Hepatocyte (in vitro differentiated cells): Measurements from ENCODE around the gene TNFRSF13B. TPM values are rescaled to one million over a fixed set of nuclear protein-coding genes. Genes with fewer than 3 reads are reported as not detected.

Experiments used
- DNase-seq: peaks from one replicate; pipeline ENCODE4 v3.0.0-alpha.2; 2016; ENCODE audit warnings: low spot score
- H2AFZ ChIP-seq: fragments of 200-600 bp; sonication (generic); 2 replicates; pipeline ENCODE4 v1.6.0; 2016; ENCODE audit warnings: antibody characterized with exemption, mild to moderate bottlenecking
- H3K27ac ChIP-seq: fragments of 200-600 bp; sonication (generic); 2 replicates; pipeline ENCODE4 v1.5.1; 2016; ENCODE audit warnings: mild to moderate bottlenecking
- H3K27me3 ChIP-seq: fragments of 200-600 bp; sonication (generic); 2 replicates; pipeline ENCODE4 v1.6.1; 2016
- H3K36me3 ChIP-seq: fragments of 200-600 bp; sonication (generic); replicated peaks from 2 replicates; pipeline ENCODE4 v1.5.1; 2016; ENCODE audit warnings: low read depth; ENCODE audit not compliant: insufficient read depth
- H3K4me1 ChIP-seq: fragments of 200-600 bp; sonication (generic); 2 replicates; pipeline ENCODE4 v1.5.1; 2016; ENCODE audit warnings: mild to moderate bottlenecking, moderate library complexity; ENCODE audit not compliant: insufficient read depth
- H3K4me2 ChIP-seq: fragments of 200-600 bp; sonication (generic); 2 replicates; pipeline ENCODE4 v1.6.0; 2016
- H3K4me3 ChIP-seq: fragments of 200-600 bp; sonication (generic); 2 replicates; pipeline ENCODE4 v1.5.1; 2016; ENCODE audit warnings: mild to moderate bottlenecking
- H3K79me2 ChIP-seq: fragments of 200-600 bp; sonication (generic); 2 replicates; pipeline ENCODE4 v1.6.0; 2017; ENCODE audit warnings: mild to moderate bottlenecking
- H3K9me2 ChIP-seq: fragments of 200-600 bp; sonication (generic); replicated peaks from 2 replicates; pipeline ENCODE4 v1.6.0; 2017; ENCODE audit warnings: mild to moderate bottlenecking; ENCODE audit not compliant: insufficient read depth
- H3K9me3 ChIP-seq: fragments of 200-600 bp; sonication (generic); 2 replicates; pipeline ENCODE4 v1.5.1; 2016; ENCODE audit warnings: low read depth, mild to moderate bottlenecking
- H4K20me1 ChIP-seq: fragments of 200-600 bp; sonication (generic); 2 replicates; pipeline ENCODE4 v1.6.0; 2016; ENCODE audit warnings: mild to moderate bottlenecking; ENCODE audit not compliant: insufficient read depth, poor library complexity, severe bottlenecking
- EZH2 ChIP-seq: fragments of 200-600 bp; sonication (generic); IDR thresholded peaks from 2 replicates; pipeline ENCODE4 v1.6.1; 2016; ENCODE audit warnings: antibody characterized with exemption, mild to moderate bottlenecking, borderline replicate concordance
- EZH2phosphoT487 ChIP-seq: fragments of 200-600 bp; sonication (generic); IDR thresholded peaks from one replicate; pipeline ENCODE4 v1.6.1; 2018; ENCODE audit warnings: antibody characterized with exemption, mild to moderate bottlenecking, low read depth, moderate library complexity; ENCODE audit not compliant: unreplicated experiment, severe bottlenecking
- WGBS: methylation state at CpG from one replicate; pipeline ENCODE4 v1.1.6; 2016; ENCODE audit warnings: low lambda C conversion rate; ENCODE audit errors: missing lambda C conversion rate; 5-methylcytosine and 5-hydroxymethylcytosine counted together
- polyA plus RNA-seq: library from polyadenylated mRNA; unstranded; fragments of >200 nt; fragmentation: Nextera tagmentation; extraction: Ambion mirVana; gene quantifications from 2 replicates; pipeline ENCODE4 v1.2.1, GENCODE V29; 2016
- total RNA-seq: library from RNA; depleted of rRNA; stranded (reverse); fragments of >200 nt; gene quantifications from 2 replicates; pipeline ENCODE4 v1.2.3, GENCODE V29; 2014
- TF ChIP-seq, protein P1 (sequence below): fragments of 200-600 bp; sonication (generic); IDR thresholded peaks from 2 replicates; pipeline ENCODE4 v1.5.1; 2016; ENCODE audit warnings: antibody characterized with exemption, mild to moderate bottlenecking; ENCODE audit not compliant: poor library complexity

Gene TNFRSF13B
- total and polyA plus RNA-seq, 2 experiments from 2014 or later: not detected

DNA sequence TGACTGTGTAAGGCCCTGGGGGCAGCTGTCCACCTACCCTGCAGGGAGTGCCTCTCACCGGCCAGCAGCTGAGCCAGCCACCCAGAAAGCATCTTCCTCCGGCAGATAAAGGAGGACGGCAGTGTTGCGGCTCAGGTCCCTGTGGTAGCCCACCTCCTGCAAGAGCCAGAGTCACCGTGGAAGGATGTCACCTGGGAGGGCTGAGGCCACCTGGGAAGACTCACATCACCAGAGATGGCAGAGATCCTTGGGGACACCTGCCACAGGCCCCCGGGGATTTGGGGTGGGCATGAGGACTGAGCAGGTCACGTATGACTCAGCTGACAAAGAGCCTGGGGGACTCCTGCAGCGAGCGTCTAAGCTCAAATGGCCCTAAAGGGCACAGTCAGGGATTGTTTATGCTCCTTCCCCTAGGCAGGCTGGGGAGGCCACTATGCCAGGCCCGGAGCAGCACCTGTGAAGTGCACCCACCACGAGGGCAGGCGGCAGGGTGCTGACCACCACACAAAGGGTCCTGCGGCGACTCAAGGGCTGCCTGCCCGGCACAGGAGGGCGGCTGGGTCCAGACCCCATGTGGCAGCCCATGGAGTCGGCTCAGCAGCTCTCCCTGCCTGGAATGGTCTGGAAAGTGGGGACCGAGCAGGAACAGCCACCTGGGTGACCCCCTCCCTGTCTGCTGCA is 44.1 kb downstream of the TNFRSF13B start:
- Histone ChIP-seq H3K27ac (no peak overlapping the region), H3K27me3 (no peaks in the 10 kb centered on the region), H2AFZ (no peak overlapping the region), H3K4me1 (no peaks in the 10 kb centered on the region), H3K9me3 (no peaks in the 10 kb centered on the region), H4K20me1 (no peaks in the 10 kb centered on the region), H3K9me2 (no peaks in the 10 kb centered on the region), H3K4me2 (no peak overlapping the region), H3K36me3 (no peaks in the 10 kb centered on the region), H3K4me3 (no peak overlapping the region), H3K79me2 (no peaks in the 10 kb centered on the region)
- TF ChIP-seq, protein P1, sequence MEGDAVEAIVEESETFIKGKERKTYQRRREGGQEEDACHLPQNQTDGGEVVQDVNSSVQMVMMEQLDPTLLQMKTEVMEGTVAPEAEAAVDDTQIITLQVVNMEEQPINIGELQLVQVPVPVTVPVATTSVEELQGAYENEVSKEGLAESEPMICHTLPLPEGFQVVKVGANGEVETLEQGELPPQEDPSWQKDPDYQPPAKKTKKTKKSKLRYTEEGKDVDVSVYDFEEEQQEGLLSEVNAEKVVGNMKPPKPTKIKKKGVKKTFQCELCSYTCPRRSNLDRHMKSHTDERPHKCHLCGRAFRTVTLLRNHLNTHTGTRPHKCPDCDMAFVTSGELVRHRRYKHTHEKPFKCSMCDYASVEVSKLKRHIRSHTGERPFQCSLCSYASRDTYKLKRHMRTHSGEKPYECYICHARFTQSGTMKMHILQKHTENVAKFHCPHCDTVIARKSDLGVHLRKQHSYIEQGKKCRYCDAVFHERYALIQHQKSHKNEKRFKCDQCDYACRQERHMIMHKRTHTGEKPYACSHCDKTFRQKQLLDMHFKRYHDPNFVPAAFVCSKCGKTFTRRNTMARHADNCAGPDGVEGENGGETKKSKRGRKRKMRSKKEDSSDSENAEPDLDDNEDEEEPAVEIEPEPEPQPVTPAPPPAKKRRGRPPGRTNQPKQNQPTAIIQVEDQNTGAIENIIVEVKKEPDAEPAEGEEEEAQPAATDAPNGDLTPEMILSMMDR: no peak
- TF ChIP-seq EZH2phosphoT487: no peak
- TF ChIP-seq EZH2: no peak
- WGBS: 92% methylated on average over 18 of the region's 18 CpGs
- no peak for DNase-seq

DNA sequence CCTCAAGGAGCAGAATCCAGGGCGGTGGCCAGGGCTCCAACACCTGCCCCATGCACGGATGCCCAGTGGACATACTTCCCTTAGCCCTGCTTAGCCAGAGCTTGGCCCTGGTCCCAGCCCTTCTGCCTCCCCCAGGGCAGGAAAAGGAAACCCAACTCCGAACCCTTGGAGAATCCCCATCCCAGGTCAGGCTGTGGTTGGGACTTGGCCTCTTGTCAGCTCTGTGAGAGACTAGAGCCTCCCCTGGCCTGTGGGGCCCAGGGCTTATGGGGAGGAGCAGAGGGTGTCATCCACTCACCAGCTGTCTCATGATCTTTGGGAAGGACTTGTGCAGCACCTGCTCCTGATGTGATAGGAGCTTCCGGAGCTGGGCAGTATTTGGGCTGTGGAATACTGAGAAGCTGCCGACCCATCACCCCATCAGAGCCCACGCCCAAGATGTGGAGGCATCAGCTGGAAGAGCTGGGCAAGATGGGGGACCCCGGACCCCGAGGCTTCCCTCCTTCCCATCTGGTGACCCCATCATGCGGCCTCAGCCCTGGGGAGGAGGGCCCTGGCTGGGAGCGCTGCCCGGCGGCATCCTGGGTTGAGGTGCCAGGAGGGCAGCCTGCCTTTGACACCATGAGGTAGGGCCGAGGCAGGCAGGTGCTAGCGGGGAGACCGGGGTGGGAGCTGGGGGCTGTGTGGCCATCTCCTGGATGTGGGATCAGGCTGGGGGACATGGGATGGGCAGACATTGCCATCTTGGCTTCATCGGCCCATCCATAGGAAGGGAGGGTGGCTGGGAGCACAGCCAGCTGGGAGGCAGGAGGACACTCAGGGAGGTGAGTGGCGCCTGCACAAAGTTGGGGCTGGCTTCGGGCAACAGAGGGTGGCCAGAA is 45.1 kb downstream of the TNFRSF13B start:
- Histone ChIP-seq H2AFZ (no peak overlapping the region), H3K27me3 (no peaks in the 10 kb centered on the region), H3K79me2 (no peaks in the 10 kb centered on the region), H4K20me1 (no peaks in the 10 kb centered on the region), H3K9me3 (no peaks in the 10 kb centered on the region), H3K9me2 (no peaks in the 10 kb centered on the region), H3K27ac (no peak overlapping the region), H3K36me3 (no peaks in the 10 kb centered on the region), H3K4me1 (no peaks in the 10 kb centered on the region), H3K4me2 (no peak overlapping the region), H3K4me3 (no peak overlapping the region)
- WGBS: 97% methylated on average over 18 of the region's 18 CpGs
- TF ChIP-seq EZH2phosphoT487: no peak
- TF ChIP-seq, protein P1: no peak
- no peak for TF ChIP-seq EZH2
- no peak for DNase-seq

DNA sequence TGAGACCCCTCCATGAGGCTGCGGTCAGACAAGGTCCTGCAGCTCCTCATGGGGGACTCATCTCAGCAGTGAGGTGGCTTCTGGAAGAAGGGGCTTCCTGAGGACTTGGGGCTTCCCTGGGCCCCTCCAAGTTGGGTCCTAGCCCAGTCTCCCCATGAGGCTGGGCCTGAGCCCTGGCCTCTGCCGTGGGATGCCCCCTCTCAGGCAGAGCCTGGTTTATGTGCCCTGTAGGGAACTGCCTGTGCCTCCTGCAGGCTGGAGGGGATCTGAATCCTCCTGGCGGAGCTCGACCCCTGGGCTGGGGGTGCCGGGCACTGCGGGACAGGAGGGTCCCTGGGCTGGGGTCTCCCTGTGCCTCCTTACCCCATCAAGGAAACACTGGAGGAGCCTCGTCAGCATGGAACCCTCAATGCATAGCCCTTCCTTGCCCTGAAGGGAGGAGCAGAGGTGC is 45.8 kb downstream of the TNFRSF13B start:
- Histone ChIP-seq H3K4me2 (no peak overlapping the region), H3K27ac (no peak overlapping the region), H3K79me2 (no peaks in the 10 kb centered on the region), H3K4me1 (no peaks in the 10 kb centered on the region), H3K36me3 (no peaks in the 10 kb centered on the region), H3K9me3 (no peaks in the 10 kb centered on the region), H2AFZ (no peak overlapping the region), H3K9me2 (no peaks in the 10 kb centered on the region), H3K4me3 (no peak overlapping the region), H3K27me3 (no peaks in the 10 kb centered on the region), H4K20me1 (no peaks in the 10 kb centered on the region)
- WGBS: 91% methylated on average over 6 of the region's 7 CpGs
- no peak for DNase-seq
- TF ChIP-seq EZH2phosphoT487 (no peak), EZH2 (no peak)
- TF ChIP-seq, protein P1: no peak
